ENCODE results near the gene SORT1. TPM values are rescaled to one million over a fixed set of nuclear protein-coding genes. Genes with fewer than 3 reads are reported as not detected.

SORT1 gene
- total and polyA plus RNA-seq, 2 of the 13 experiments (the other 11 are each of a cell fraction or from before 2014, with no cell fraction given): 32.4 to 93.0 TPM

DNA sequence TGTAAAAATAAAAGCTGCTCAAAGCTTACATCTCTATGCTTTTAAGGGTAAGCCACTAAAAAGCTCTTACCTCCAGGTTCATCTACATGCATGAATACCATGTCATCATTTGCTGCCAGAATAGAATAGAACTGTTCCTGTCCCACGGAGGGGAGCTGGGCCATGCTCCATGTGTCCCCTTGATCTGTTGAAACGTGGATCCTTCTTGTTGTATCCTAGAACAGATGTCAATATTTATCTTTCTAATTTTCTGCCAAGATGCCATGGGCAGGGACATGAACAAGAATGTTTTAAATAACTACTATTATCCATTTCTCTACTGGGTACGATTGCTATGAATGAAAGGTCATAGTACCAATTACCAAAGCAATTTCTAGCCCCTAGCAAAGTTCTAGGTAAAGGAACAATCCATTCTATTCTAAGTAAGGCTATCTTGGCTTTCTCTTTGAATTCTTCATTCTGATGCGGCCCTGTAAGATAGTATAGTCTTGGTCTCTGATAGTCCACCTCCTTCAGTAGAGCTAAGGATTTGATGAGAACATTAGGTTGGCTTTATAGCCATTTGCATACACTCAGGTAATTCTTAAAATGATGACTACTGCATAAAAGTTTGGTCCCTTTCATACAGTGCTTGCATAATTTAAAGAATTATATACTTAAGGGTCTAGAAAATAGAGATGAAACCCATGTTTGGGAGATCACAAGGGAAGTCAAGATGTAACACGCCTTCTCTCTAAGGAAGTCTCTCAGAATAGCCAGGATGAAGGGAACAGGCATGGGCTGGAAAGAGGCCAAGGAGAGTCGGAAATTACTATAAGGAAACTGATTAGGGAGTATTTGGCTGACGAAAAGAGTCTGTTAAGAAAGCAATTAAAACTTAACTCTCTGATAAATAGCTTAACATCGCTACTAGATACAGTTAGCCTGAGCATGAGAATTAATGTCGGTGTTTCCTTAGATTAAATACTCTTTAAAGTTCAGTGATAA is 55.5 kb downstream of the SORT1 start:
- H3K79me2 ChIP-seq (ENCODE audit: insufficient read depth, low read length): no peaks in the 10 kb centered on the region
- 95% methylated on average over 9 of the region's 9 CpGs for WGBS (ENCODE audit: low lambda C conversion rate)
- peaks cover 13 to 76% of the 10 kb centered on the region in 2 experiments for H3K36me3 ChIP-seq (replicated peaks in 1 of 2; ENCODE audit: control insufficient read depth in 1 of 2, insufficient read depth in 2 of 2, low read length in 2 of 2)
- no peak overlapping the region for H3K4me3 ChIP-seq (replicated peaks in 1 of 3; ENCODE audit: insufficient read depth in 1 of 3, low read depth in 2 of 3, low read length in 3 of 3)
- H2AFZ ChIP-seq (ENCODE audit: low read length): no peak overlapping the region
- TF ChIP-seq MAFF (IDR thresholded peaks at IDR 0.05; ENCODE audit: low read depth, low read length) (0 out of 2 replicates have a peak, but pooled peaks have one; percentile 57), MAFK (conservative IDR thresholded peaks at IDR 0.05 in 1 of 2, IDR thresholded peaks at IDR 0.05 in 1 of 2; ENCODE audit: low read length in 2 of 2) (peak; percentile 28 to 67; a peak in 3 of 4 replicates), KLF13 (CRISPR knock-in tag; IDR thresholded peaks at IDR 0.05) (no peak)
- no peaks in the 10 kb centered on the region for H3K9me3 ChIP-seq (ENCODE audit: low read length)
- FAIRE-seq: no peak
- in situ Hi-C loops (cut with HindIII; ENCODE audit: extremely low pct_ligation_motif_present, low pct_unique_long_range_greater_than_20kb) (no loop called here), intact Hi-C loops (cut with micrococcal nuclease; ENCODE audit: unreplicated experiment) (loop anchor here (10.0 kb wide), 1 partner anchor 67 kb away; no protein-coding TSS in a partner anchor)
- no peak overlapping the region for H3K9ac ChIP-seq (ENCODE audit: insufficient read depth, low read depth, low read length)
- no peak overlapping the region for H3K27ac ChIP-seq (ENCODE audit: extremely low read length, insufficient read depth, low read length)
- no peak for ATAC-seq
- no peaks in the 10 kb centered on the region for H4K20me1 ChIP-seq (ENCODE audit: insufficient read depth, low read length)
- H3K4me2 ChIP-seq (ENCODE audit: low read depth, low read length): no peak overlapping the region
- H3K4me1 ChIP-seq (ENCODE audit: insufficient read depth, low read length): peaks cover 23% of the 10 kb centered on the region
- no TSS peak for BruUV-seq (replicated peaks)
- H3K27me3 ChIP-seq (ENCODE audit: control insufficient read depth in 1 of 2, insufficient read depth in 2 of 2, low read length in 2 of 2): no peaks in the 10 kb centered on the region
- no peak for DNase-seq (ENCODE audit: low spot score)
- ChIA-PET CTCF (ENCODE audit: low intra/inter-chr PET ratio, low total read pairs) (no interaction called here), POLR2A (no interaction called here)

GRCh38 chr1:109338608-109339007 is 59.1 kb downstream of the SORT1 start:
- in situ Hi-C loops (cut with HindIII; ENCODE audit: extremely low pct_ligation_motif_present, low pct_unique_long_range_greater_than_20kb): no loop called here
- FAIRE-seq (no peak), ATAC-seq (no peak), DNase-seq (ENCODE audit: low spot score) (no peak)
- ChIA-PET POLR2A (no interaction called here), CTCF (ENCODE audit: low intra/inter-chr PET ratio, low total read pairs) (no interaction called here)
- 100% methylated on average over 3 of the region's 3 CpGs for WGBS (ENCODE audit: low lambda C conversion rate)
- Histone ChIP-seq H2AFZ (ENCODE audit: low read length) (no peak overlapping the region), H3K4me2 (ENCODE audit: low read depth, low read length) (no peak overlapping the region), H3K79me2 (ENCODE audit: insufficient read depth, low read length) (no peaks in the 10 kb centered on the region), H3K9ac (ENCODE audit: insufficient read depth, low read depth, low read length) (no peak overlapping the region), H3K4me3 (replicated peaks in 1 of 3; ENCODE audit: insufficient read depth in 1 of 3, low read depth in 2 of 3, low read length in 3 of 3) (no peak overlapping the region), H3K4me1 (ENCODE audit: insufficient read depth, low read length) (no peaks in the 10 kb centered on the region), H3K36me3 (replicated peaks in 1 of 2; ENCODE audit: control insufficient read depth in 1 of 2, insufficient read depth in 2 of 2, low read length in 2 of 2) (peaks cover 19 to 91% of the 10 kb centered on the region in 2 experiments), H3K27ac (ENCODE audit: extremely low read length, insufficient read depth, low read length) (no peak overlapping the region), H4K20me1 (ENCODE audit: insufficient read depth, low read length) (no peaks in the 10 kb centered on the region), H3K27me3 (ENCODE audit: control insufficient read depth in 1 of 2, insufficient read depth in 2 of 2, low read length in 2 of 2) (no peaks in the 10 kb centered on the region), H3K9me3 (ENCODE audit: low read length) (no peaks in the 10 kb centered on the region)
- intact Hi-C loops (cut with micrococcal nuclease; ENCODE audit: unreplicated experiment): no loop called here
- BruUV-seq (replicated peaks): no TSS peak
- TF ChIP-seq KDM3A (CRISPR knock-in tag; IDR thresholded peaks at IDR 0.05; ENCODE audit: low read depth): no peak
- no peak for TF ChIP-seq TBX3 (IDR thresholded peaks at IDR 0.05; ENCODE audit: borderline replicate concordance)
- TF ChIP-seq ZFP91 (CRISPR knock-in tag; IDR thresholded peaks at IDR 0.05; ENCODE audit: borderline replicate concordance): no peak
- no peak for TF ChIP-seq MED1 (CRISPR knock-in tag; IDR thresholded peaks at IDR 0.05)
- no peak for TF ChIP-seq PAX8 (CRISPR knock-in tag; IDR thresholded peaks at IDR 0.05; ENCODE audit: borderline replicate concordance)
- TF ChIP-seq TSC22D2 (CRISPR knock-in tag; IDR thresholded peaks at IDR 0.05; ENCODE audit: borderline replicate concordance): no peak
- TF ChIP-seq IKZF4 (CRISPR knock-in tag; IDR thresholded peaks at IDR 0.05; ENCODE audit: borderline replicate concordance, low read depth, not compliant biosample characterization): no peak
- TF ChIP-seq, protein P1, sequence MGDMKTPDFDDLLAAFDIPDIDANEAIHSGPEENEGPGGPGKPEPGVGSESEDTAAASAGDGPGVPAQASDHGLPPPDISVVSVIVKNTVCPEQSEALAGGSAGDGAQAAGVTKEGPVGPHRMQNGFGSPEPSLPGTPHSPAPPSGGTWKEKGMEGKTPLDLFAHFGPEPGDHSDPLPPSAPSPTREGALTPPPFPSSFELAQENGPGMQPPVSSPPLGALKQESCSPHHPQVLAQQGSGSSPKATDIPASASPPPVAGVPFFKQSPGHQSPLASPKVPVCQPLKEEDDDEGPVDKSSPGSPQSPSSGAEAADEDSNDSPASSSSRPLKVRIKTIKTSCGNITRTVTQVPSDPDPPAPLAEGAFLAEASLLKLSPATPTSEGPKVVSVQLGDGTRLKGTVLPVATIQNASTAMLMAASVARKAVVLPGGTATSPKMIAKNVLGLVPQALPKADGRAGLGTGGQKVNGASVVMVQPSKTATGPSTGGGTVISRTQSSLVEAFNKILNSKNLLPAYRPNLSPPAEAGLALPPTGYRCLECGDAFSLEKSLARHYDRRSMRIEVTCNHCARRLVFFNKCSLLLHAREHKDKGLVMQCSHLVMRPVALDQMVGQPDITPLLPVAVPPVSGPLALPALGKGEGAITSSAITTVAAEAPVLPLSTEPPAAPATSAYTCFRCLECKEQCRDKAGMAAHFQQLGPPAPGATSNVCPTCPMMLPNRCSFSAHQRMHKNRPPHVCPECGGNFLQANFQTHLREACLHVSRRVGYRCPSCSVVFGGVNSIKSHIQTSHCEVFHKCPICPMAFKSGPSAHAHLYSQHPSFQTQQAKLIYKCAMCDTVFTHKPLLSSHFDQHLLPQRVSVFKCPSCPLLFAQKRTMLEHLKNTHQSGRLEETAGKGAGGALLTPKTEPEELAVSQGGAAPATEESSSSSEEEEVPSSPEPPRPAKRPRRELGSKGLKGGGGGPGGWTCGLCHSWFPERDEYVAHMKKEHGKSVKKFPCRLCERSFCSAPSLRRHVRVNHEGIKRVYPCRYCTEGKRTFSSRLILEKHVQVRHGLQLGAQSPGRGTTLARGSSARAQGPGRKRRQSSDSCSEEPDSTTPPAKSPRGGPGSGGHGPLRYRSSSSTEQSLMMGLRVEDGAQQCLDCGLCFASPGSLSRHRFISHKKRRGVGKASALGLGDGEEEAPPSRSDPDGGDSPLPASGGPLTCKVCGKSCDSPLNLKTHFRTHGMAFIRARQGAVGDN (CRISPR knock-in tag; IDR thresholded peaks at IDR 0.05): no peak
